ENCODE results near the gene INAVA.

Gene INAVA, protein sequence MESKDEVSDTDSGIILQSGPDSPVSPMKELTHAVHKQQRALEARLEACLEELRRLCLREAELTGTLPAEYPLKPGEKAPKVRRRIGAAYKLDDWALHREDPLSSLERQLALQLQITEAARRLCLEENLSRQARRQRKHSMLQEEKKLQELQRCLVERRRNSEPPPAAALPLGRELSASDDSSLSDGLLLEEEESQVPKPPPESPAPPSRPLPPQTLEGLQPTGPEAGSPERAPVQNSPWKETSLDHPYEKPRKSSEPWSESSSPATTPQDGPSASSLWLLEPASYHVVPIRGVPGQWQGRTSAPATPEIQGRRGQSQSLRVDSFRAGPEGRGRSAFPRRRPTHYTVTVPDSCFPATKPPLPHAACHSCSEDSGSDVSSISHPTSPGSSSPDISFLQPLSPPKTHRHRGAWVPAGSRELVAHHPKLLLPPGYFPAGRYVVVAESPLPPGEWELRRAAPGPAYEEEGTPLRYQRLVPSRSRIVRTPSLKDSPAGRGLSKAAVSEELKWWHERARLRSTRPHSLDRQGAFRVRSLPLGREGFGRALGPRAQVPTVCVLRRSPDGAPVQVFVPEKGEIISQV
- 0.24 to 0.35 reads per million in 2 donors for total RNA-seq

DNA sequence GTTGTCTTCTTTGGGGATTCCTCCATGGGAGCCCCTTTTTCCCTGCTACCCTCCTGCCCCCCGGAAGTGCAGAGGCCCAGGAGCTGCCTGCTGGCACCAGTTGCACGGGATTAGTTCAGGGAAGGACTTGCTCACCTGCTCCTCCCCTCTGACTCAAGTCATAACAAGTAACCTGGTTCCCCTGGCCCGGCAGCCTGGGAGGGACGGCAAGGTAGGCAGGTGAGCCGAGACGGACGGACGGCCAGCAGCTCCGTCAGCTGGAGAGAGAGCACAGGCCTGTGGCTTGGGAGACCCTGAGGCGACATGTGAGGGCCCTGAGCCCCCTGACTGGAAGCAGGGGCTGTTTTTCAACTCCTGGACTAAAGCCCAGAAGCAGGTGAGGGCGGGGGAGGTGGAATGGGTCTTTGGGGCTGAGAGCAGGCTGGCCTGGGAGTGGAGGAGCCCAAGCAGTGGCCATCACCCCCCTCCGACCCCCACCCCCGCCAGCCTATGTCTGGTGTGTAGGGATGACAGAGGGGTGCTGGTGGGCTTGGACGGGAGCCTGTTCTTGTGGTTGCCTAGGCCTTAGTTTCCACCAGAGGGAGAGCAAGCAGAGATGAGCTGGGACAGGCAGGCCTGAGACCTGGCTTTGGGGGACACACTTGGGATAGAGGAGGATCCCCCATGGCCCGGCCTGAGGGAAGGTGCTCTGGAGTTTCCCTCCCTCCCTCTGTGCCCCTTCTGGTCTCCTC, at the start of gene INAVA:
Gene INAVA, plus strand, starts transcription at position 189 of the 731 bp plus-strand sequence. CDS start 3,501 bp downstream, outside the sequence.
- DNase-seq: no peak

DNA sequence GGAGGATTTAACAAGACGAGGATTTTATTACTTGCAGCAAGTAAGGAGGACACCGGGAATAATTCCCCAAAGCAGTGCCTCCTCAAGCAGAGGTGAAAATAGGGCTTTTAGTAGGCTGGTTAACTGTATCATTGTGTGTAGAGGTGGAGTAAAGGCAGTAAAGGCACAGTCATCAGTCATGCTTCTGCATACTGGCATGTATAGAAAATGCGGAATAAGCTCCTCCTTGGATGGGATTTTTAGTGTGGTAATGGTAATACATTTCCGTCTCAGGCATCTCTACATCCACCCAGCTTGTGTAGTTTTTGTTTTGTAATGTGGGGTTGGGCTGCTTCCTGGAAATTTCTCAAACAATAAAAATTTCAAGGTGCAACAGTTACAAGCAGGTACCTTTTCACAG, 49.3 kb upstream of the INAVA start:
- no peak for DNase-seq

GRCh38 chr1:200846398-200846797, 48.3 kb upstream of the INAVA start:
- DNase-seq: no peak

- DNase-seq: no peak
These were observed 45.3 kb upstream of the INAVA start for GRCh38 chr1:200849430-200849829.

- DNase-seq: no peak
These were observed 44.1 kb upstream of the INAVA start for GRCh38 chr1:200850554-200850953.

DNA sequence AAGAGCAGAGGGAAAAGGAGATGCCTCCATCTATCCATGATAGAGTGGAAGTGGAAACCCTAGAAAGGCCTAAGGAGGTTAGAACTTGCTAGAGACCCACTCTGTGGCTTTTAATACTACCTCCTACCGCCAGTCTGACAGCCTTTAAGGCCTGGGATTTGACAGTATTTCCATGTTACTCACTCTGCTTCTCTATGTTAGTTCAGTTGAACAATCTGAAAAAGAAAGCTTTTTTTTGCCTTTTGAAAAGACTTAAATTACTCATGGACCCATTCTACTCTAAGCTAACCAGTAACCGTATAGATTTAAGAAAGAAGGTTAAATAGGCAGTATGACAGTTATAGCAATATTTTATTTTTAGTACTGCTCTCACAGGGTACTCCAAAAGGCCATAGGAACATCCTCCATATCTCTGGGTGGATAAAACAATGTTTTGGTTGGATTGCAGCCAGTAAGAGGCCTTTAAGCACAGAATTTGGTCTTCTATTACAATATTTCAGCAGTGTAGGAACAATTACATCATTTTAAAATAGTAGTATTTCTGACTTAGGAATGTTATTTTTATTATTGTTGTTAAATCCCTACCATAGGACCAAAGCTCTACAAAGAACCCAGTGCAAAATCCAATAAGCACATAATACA, 37.9 kb upstream of the INAVA start:
- no peak for DNase-seq

GRCh38 chr1:200857804-200858203, 36.9 kb upstream of the INAVA start:
- DNase-seq: no peak

DNA sequence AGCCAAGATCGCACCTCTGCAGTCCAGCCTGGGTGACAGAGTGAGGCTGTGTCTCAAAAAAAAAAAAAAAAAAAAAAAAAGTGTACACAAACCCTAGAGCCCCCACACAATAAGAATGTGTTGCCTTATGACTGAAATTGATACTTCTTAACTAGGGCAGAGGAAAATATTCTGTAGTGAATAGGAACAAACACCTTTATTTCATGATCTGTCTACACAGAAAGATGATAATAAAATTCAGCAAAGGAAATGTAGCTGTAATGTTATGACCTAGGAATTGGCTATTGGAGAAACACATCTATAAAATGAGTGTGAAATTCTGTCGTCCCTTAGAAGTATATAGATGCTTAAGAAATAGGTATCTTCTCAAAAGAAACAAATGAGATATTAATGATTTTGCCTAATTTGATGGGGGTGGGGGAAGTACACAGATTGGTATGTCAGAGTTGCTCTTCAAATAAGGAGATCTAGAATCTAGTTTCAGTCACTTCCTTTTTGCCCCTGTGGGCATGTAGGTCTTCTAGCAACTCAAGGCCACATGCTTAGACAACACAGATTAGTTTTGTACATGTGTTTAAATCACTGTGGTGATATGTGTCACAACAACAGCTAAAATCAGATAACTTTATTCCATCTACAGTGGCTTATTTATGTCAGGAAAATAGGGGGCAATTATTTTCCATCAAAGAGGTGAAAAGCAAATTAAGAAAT, 32.6 kb upstream of the INAVA start:
- DNase-seq: no peak

DNA sequence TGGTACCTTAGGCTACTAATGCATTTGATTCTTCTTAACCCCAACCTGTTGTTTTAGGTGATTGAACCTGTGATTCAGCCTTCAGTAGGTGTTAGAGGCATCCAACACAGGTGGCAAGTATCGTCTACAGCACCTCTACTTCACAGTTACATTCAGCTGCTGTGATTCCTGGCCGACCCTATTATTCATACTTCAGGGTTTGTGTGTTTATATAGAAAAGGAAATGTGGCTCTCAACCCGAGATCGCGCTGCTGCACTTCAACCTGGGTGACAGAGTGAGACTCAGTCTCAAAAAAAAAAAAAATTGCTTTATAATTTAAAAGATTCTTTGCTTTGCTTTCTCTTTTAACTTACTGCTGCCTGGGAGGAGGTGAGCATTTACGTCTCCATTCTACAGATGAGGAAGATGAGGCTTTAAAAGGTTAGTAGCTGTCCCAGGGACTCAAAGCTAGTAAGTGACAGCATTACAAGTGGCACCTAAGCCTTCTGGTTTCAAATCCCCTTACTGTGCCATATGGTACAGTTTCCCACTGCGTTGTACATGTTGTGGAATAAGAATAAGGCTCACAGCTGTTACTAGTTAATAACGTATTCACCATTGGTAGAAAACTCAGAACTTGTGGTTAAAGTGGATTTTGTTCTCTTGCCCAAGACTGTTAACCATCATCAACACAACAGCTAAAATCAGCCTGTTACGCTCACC, 31.8 kb upstream of the INAVA start:
- DNase-seq: no peak

DNA sequence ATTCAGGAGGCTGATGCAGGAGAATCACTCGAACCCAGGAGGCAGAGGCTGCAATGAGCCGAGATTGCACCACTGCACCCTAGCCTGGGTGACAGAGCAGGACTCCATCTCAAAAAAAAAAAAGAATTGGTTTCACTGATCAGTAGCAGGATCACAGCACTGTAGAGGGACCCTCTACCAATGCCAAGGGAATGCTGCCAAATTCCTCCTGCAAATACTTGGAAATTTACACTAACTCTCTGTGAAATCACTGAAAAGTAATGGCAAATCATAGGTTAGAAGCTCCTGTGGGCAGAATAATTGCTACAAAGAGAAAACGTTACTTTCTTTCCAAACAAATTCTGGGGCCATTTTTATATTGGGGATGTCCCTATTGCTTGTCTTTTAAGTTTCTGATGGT, 28.6 kb upstream of the INAVA start:
- no peak for DNase-seq

- no peak for DNase-seq
These were observed 28.2 kb upstream of the INAVA start for GRCh38 chr1:200866521-200866920.

DNA sequence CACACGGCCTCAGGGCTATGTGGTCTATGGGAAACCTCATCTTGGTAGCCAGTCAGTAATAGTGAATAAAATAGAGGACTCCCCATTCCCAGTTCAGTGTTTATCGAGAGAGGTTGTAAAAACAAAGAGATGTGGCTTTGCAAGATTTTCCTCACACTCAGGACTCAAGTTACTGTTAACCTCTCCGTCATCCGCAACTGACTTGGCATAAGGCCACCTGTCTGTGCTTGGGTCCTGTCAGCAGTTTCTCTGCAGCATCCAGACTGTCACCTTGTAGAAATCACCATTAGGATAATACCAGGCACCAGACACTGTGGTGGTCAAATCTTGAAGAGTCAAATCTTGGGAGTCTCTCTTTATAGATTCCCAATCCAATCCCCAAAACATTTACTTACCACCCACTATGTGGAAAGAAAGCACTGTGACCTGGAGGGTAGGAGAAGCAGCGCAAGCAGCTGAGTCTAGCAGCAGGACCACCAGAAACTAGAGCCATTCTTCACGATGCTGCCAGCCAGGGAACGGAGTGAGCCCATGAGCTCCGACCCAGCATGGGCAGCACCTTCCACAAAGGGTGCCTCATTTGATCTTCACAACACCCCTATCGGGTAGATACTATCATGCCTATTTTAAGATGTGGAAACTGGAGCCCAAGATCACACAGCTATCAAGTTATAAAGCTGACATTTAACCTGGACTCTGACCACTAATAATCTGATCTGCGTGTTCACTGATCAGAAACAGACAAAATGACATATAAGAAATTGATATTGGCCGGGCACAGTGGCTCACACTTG, 27.5 kb upstream of the INAVA start:
- no peak for DNase-seq

DNA sequence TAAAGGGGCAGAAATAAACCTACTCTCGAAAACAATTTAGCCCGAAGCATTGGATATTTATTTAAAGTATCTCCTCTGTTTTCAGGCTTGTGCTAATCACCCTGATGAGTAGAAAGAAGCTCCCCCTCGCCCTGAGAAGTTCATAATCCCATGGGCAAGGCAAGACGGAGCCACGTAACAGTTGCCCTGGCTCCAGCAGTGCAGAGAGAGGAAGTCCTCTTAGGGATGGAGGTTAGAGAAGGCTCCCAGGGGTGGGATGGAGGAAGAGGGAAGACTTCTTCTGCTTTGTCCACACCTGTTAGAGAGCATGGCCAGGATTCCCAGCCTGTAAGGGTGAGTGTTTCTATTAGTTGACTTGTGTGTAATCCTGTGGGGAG, 25.3 kb upstream of the INAVA start:
- DNase-seq: no peak

GRCh38 chr1:200869753-200870391, 24.8 kb upstream of the INAVA start:
- no peak for DNase-seq

DNA sequence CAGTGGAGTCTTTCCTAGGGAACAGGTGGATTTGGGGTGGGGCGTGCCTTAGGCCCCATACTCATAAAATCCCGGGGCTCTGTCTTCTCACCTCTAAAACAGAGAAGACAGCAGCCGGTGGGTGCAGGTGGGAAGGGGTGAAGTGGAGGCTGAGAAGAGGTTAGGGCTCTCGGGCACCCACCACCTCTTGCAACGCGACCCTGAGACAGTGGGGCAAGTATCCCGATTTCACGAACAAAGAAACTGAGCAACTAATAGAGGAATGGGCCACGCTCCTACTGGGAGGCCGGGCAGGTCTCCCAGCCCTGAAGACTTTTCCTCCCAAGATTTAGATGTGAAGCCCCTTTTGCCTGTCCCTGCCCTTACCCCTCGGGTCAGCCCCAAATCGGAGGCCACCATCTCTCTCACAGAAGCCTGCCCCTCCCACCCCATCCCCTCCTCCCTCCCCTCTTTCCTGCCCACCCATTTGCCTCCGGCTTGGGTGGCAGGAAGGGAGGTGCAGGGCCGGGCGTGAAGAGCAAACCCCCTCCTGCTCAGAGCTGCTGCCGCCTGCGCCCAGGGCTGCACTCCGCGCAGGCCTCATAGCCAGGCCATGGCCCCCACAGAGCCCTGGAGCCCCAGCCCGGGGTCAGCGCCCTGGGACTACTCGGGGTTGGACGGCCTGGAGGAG, 22.1 kb upstream of the INAVA start, which contains the start of gene GPR25:
Gene GPR25, plus strand, starts transcription at position 536 of the 670 bp plus-strand sequence. Its CDS starts 57 bp downstream, at position 593.
- DNase-seq: no peak

DNA sequence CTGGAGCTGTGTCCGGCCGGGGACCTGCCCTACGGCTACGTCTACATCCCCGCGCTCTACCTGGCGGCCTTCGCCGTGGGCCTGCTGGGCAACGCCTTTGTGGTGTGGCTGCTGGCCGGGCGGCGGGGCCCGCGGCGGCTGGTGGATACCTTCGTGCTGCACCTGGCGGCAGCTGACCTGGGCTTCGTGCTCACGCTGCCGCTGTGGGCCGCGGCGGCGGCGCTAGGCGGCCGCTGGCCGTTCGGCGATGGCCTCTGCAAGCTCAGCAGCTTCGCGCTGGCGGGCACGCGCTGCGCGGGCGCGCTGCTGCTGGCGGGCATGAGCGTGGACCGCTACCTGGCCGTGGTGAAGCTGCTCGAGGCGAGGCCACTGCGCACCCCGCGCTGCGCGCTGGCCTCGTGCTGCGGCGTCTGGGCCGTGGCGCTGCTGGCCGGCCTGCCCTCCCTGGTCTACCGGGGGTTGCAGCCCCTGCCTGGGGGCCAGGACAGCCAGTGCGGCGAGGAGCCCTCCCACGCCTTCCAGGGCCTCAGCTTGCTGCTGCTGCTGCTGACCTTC, 21.5 kb upstream of the INAVA start:
- no peak for DNase-seq

DNA sequence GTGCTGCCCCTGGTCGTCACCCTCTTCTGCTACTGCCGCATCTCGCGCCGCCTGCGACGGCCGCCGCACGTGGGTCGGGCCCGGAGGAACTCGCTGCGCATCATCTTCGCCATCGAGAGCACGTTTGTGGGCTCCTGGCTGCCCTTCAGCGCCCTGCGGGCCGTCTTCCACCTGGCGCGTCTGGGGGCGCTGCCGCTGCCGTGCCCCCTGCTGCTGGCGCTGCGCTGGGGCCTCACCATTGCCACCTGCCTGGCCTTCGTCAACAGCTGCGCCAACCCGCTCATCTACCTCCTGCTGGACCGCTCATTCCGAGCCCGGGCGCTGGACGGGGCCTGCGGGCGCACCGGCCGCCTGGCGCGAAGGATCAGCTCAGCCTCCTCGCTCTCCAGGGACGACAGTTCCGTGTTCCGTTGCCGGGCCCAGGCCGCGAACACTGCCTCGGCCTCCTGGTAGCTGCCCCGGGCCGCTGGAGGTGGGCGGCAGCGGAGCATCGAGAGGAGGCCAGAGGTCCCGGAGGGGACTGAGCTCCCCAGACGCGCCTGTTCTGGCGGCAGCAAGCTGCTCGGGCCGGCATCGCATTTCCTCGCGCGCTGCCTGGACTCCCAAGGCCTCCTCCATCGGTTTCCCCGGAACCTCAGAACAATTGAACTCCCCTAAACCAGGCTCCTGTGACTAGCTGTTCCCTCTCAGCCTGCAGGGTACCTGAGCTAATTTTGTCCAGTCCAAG, 20.9 kb upstream of the INAVA start:
- no peak for DNase-seq

DNA sequence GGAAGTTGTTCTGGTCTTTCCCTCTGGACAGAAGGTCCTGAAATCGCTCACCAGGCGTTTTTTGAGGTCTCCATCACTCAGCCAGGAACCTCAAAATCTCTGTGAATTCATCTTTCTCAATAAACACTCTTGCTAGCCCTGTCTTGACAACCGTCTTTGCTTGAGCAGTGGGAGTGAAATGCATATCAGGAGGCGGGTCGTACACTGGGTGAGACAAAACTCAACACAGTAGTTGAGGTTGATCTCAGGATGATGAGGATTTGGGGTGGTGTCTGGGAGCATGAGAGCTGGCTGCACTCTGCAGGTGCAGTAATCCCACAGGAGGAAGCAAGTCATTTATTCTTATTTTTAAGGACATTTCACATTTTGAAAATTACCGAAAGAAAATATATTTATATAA, 20.0 kb upstream of the INAVA start:
- DNase-seq: no peak

GRCh38 chr1:200875416-200875815, 19.3 kb upstream of the INAVA start:
- DNase-seq: no peak

All from T-helper 9 cell (primary cell).